ENCODE measurements around the gene PSRC1. TPM values are rescaled to one million over a fixed set of nuclear protein-coding genes. Genes with fewer than 3 reads are reported as not detected.

The PSRC1 gene
- total and polyA plus RNA-seq, 2 donors (not counting 3 experiments of a cell fraction or from before 2014, with no cell fraction given), result 25.0 to 29.3 TPM

GRCh38 chr1:109255678-109256077 is 27.3 kb downstream of the PSRC1 start:
- no peak overlapping the region for H3K4me3 ChIP-seq (replicated peaks in 1 of 3; ENCODE audit: insufficient read depth in 1 of 3, low read depth in 1 of 3, low read length in 3 of 3)
- peaks cover 0 to 2% of the 10 kb centered on the region in 2 experiments for H3K27me3 ChIP-seq (ENCODE audit: control insufficient read depth in 2 of 2, insufficient read depth in 2 of 2, low read length in 2 of 2)
- no peaks in the 10 kb centered on the region for H4K20me1 ChIP-seq (replicated peaks; ENCODE audit: control insufficient read depth, extremely low read depth, insufficient read depth, low read length)
- H3K9me1 ChIP-seq (replicated peaks; ENCODE audit: control insufficient read depth, extremely low read depth, insufficient read depth, low read length), result no peaks in the 10 kb centered on the region
- H3K4me1 ChIP-seq (ENCODE audit: control insufficient read depth, extremely low read depth, insufficient read depth, low read length), result no peaks in the 10 kb centered on the region
- no peak overlapping the region for H2AFZ ChIP-seq (ENCODE audit: low read depth, low read length)
- no peaks in the 10 kb centered on the region for H3K36me3 ChIP-seq (ENCODE audit: control insufficient read depth in 2 of 2, extremely low read depth in 1 of 2, insufficient read depth in 2 of 2, low read length in 2 of 2)
- no peak overlapping the region for H3K4me2 ChIP-seq (ENCODE audit: insufficient read depth, low read length)
- FAIRE-seq (no peak), DNase-seq (ENCODE audit: low read depth, low spot score) (no peak)
- intact Hi-C loops (cut with micrococcal nuclease), result no loop called here
- no peak overlapping the region for H3K27ac ChIP-seq (ENCODE audit: insufficient read depth, low read depth, low read length)
- no peaks in the 10 kb centered on the region for H3K79me2 ChIP-seq (ENCODE audit: control insufficient read depth, insufficient read depth, low read length)
- dilution Hi-C loops (cut with MboI; ENCODE audit: extremely low pct_ligation_motif_present, low sequenced_read_pairs), result no loop called here
- H3K9me3 ChIP-seq (replicated peaks; ENCODE audit: control insufficient read depth, insufficient read depth, low read length), result no peaks in the 10 kb centered on the region
- ChIA-PET POLR2A (no interaction called here), CTCF (interaction anchor here (1.0 to 2.1 kb wide), 4 partner anchors 16 to 277 kb away, joined by 3 to 11 read pairs (median 4); partner anchors contain the start of gene SORT1)
- BruUV-seq (replicated peaks), result no TSS peak
- no peak overlapping the region for H3K9ac ChIP-seq (replicated peaks; ENCODE audit: extremely low read depth, insufficient read depth, low read length)
- TF ChIP-seq JUN (IDR thresholded peaks at IDR 0.05; ENCODE audit: borderline replicate concordance, insufficient read depth, insufficient read length, low read depth) (no peak), MAX (IDR thresholded peaks at IDR 0.05; ENCODE audit: insufficient read depth, insufficient read length) (no peak), FOS (IDR thresholded peaks at IDR 0.05; ENCODE audit: borderline replicate concordance, insufficient read depth, low read length) (no peak), EZH2 (IDR thresholded peaks at IDR 0.05; ENCODE audit: borderline replicate concordance, low read depth, low read length, severe bottlenecking) (no peak), GATA2 (IDR thresholded peaks at IDR 0.05; ENCODE audit: insufficient read depth, insufficient read length, low read depth, low read length) (no peak), POLR2AphosphoS5 (IDR thresholded peaks at IDR 0.05; ENCODE audit: insufficient read depth, low read depth, low read length) (no peak), MYC (IDR thresholded peaks at IDR 0.05; ENCODE audit: low read depth, low read length) (no peak), POLR2A (IDR thresholded peaks at IDR 0.05; ENCODE audit: low read depth, low read length) (no peak)
- TF ChIP-seq, protein P1, sequence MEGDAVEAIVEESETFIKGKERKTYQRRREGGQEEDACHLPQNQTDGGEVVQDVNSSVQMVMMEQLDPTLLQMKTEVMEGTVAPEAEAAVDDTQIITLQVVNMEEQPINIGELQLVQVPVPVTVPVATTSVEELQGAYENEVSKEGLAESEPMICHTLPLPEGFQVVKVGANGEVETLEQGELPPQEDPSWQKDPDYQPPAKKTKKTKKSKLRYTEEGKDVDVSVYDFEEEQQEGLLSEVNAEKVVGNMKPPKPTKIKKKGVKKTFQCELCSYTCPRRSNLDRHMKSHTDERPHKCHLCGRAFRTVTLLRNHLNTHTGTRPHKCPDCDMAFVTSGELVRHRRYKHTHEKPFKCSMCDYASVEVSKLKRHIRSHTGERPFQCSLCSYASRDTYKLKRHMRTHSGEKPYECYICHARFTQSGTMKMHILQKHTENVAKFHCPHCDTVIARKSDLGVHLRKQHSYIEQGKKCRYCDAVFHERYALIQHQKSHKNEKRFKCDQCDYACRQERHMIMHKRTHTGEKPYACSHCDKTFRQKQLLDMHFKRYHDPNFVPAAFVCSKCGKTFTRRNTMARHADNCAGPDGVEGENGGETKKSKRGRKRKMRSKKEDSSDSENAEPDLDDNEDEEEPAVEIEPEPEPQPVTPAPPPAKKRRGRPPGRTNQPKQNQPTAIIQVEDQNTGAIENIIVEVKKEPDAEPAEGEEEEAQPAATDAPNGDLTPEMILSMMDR (IDR thresholded peaks at IDR 0.05; ENCODE audit: extremely low read depth in 1 of 2, insufficient read depth in 1 of 2, low read depth in 1 of 2, low read length in 2 of 2), result no peak

Measured in endothelial cell of umbilical vein (primary cell).